GM12801 (cell line): Measurements from ENCODE around the gene TBC1D3D.
"Not testable (repeated sequence)": the region's sequence is repeated elsewhere in the genome, so short reads cannot be mapped to it uniquely, and the experiment has no call there.

ENCODE experiments used
- CTCF ChIP-seq: IDR thresholded peaks from one replicate; pipeline ENCODE4 v1.5.1; 2011; ENCODE audit warnings: control low read depth; ENCODE audit not compliant: insufficient read length; ENCODE audit errors: extremely low read depth

The TBC1D3D gene

DNA sequence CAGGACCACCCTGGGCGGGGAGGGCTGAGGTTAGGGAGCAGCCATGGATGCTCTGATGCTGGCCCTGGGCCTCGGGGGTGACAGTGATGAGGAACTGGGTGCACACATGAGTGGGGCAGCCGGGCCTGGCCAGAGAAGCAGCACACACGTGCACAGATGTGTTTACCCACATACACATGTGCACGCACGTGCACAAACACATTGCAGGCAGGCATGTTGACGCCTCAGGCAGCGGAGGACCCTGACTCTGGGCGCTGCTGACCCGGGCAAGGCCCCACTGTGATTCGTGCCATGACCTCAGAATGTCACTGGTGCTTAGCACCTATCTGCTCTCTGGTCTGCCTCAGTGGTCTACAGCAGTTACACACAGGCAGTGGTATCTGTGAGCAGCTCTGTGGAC lies at the start of gene TBC1D3D:
TSS of gene TBC1D3D (plus strand) at position 301 of the 400 bp plus-strand sequence. CDS start 1,585 bp downstream, outside the sequence.
- TF ChIP-seq CTCF, result not testable (repeated sequence)

GRCh38 chr17:37988960-37989359 lies 14.8 kb upstream of the TBC1D3D start, which contains the start of gene TBC1D3L:
TBC1D3L (minus strand) TSS chr17:37989060; CDS start chr17:37987520, 1,540 bp downstream.
- TF ChIP-seq CTCF, result not testable (repeated sequence)
